ENCODE measurements around the gene TTC21A. TPM values are rescaled to one million over a fixed set of nuclear protein-coding genes. Genes with fewer than 3 reads are reported as not detected.

TTC21A gene
- polyA plus RNA-seq, 1 donor = 4.3 TPM

GRCh38 chr3:39099242-39099641, 8.2 kb upstream of the TTC21A start:
- DNase-seq (ENCODE audit: low read depth) = no peak

- DNase-seq (ENCODE audit: low read depth) = no peak
Observed at GRCh38 chr3:39099738-39100499, 7.6 kb upstream of the TTC21A start.

- no peak for DNase-seq (ENCODE audit: low read depth)
Observed at GRCh38 chr3:39100500-39100886, 7.0 kb upstream of the TTC21A start.

GRCh38 chr3:39101022-39101689, 6.3 kb upstream of the TTC21A start:
- no peak for DNase-seq (ENCODE audit: low read depth)

GRCh38 chr3:39102504-39103323, 4.8 kb upstream of the TTC21A start:
- no peak for DNase-seq (ENCODE audit: low read depth)

- no peak for DNase-seq (ENCODE audit: low read depth)
Observed at GRCh38 chr3:39103324-39103693, 4.2 kb upstream of the TTC21A start.

- no peak for DNase-seq (ENCODE audit: low read depth)
Observed at GRCh38 chr3:39103791-39104552, 3.5 kb upstream of the TTC21A start.

GRCh38 chr3:39104961-39105686, 2.4 kb upstream of the TTC21A start:
- no peak for DNase-seq (ENCODE audit: low read depth)

GRCh38 chr3:39105687-39106063, 1.8 kb upstream of the TTC21A start:
- DNase-seq (ENCODE audit: low read depth) = no peak

GRCh38 chr3:39106281-39106811, 1.1 kb upstream of the TTC21A start:
- DNase-seq (ENCODE audit: low read depth) = no peak

GRCh38 chr3:39106851-39107387, 561 bp upstream of the TTC21A start:
- no peak for DNase-seq (ENCODE audit: low read depth)

- DNase-seq (ENCODE audit: low read depth) = no peak
Observed at GRCh38 chr3:39108200-39108710, 775 bp downstream of the TTC21A start.

- DNase-seq (ENCODE audit: low read depth) = no peak
Observed at GRCh38 chr3:39109086-39109485, 1.6 kb downstream of the TTC21A start.

- DNase-seq (ENCODE audit: low read depth) = no peak
Observed at GRCh38 chr3:39110041-39110639, 2.7 kb downstream of the TTC21A start.

GRCh38 chr3:39112113-39112512, 4.6 kb downstream of the TTC21A start:
- DNase-seq (ENCODE audit: low read depth) = no peak

GRCh38 chr3:39112535-39112934, 5.1 kb downstream of the TTC21A start:
- no peak for DNase-seq (ENCODE audit: low read depth)

- no peak for DNase-seq (ENCODE audit: low read depth)
Observed at GRCh38 chr3:39113291-39113690, 5.8 kb downstream of the TTC21A start.

- DNase-seq (ENCODE audit: low read depth) = no peak
Observed at GRCh38 chr3:39114456-39114855, 7.0 kb downstream of the TTC21A start.

GRCh38 chr3:39115870-39116269, 8.4 kb downstream of the TTC21A start:
- no peak for DNase-seq (ENCODE audit: low read depth)

GRCh38 chr3:39118079-39118478, 10.6 kb downstream of the TTC21A start:
- no peak for DNase-seq (ENCODE audit: low read depth)

All from forelimb muscle (tissue), 1 donor.